ENCODE measurements around the gene SLC5A5.

SLC5A5 gene

GRCh38 chr19:17871878-17872250, at the start of gene SLC5A5:
SLC5A5 (plus strand) TSS chr19:17871945; CDS start chr19:17872320, 375 bp downstream.
- DNase-seq = no peak

- no peak for DNase-seq
These were observed 47.4 kb upstream of the SLC5A5 start for GRCh38 chr19:17824339-17824738.

- DNase-seq = no peak
These were observed 45.2 kb upstream of the SLC5A5 start for GRCh38 chr19:17826508-17827056.

GRCh38 chr19:17829855-17830566, 41.7 kb upstream of the SLC5A5 start:
- DNase-seq = peak; percentile 36

GRCh38 chr19:17830567-17831418, 41.0 kb upstream of the SLC5A5 start:
- peak; percentile 76 for DNase-seq

- DNase-seq = no peak
These were observed 40.3 kb upstream of the SLC5A5 start for GRCh38 chr19:17831419-17831888.

GRCh38 chr19:17832443-17833208, 39.1 kb upstream of the SLC5A5 start:
- DNase-seq = no peak

- no peak for DNase-seq
These were observed 37.2 kb upstream of the SLC5A5 start for GRCh38 chr19:17834350-17835181.

GRCh38 chr19:17835182-17836006, 36.4 kb upstream of the SLC5A5 start:
- no peak for DNase-seq

- DNase-seq = no peak
These were observed 35.2 kb upstream of the SLC5A5 start for GRCh38 chr19:17836530-17836929.

GRCh38 chr19:17837972-17838371, 33.8 kb upstream of the SLC5A5 start:
- DNase-seq = no peak

- no peak for DNase-seq
These were observed 31.7 kb upstream of the SLC5A5 start for GRCh38 chr19:17840019-17840418.

- DNase-seq = no peak
These were observed 30.4 kb upstream of the SLC5A5 start for GRCh38 chr19:17841371-17841809.

GRCh38 chr19:17841810-17842662, 29.7 kb upstream of the SLC5A5 start:
- peak; percentile 62 for DNase-seq

GRCh38 chr19:17842663-17843291, 29.0 kb upstream of the SLC5A5 start:
- DNase-seq = no peak

GRCh38 chr19:17843292-17843827, 28.4 kb upstream of the SLC5A5 start:
- no peak for DNase-seq

- no peak for DNase-seq
These were observed 27.7 kb upstream of the SLC5A5 start for GRCh38 chr19:17843908-17844490.

GRCh38 chr19:17846146-17846545, 25.6 kb upstream of the SLC5A5 start:
- DNase-seq = no peak

All from NCI-H2029 treated with DMSO at 0.1 percent for 48 hours (cell line).